Activated naive CD4-positive, alpha-beta T cell treated with anti-CD3 and anti-CD28 coated beads, Interleukin-2, amount 50 U/mL, for 72 hours (primary cell): ENCODE results near the gene SMYD2. TPM values are rescaled to one million over a fixed set of nuclear protein-coding genes. Genes with fewer than 3 reads are reported as not detected.
A peak's percentile ranks its signal among the peaks of the same experiment; 100 is the strongest.

Experiments
- ATAC-seq, 2 donors: fragments of 150-1000 bp; cut with Tn5 transposase; 2 replicates each; pipeline ENCODE4 v1.10.0; 2021; ENCODE audit warnings: mild to moderate bottlenecking in 2 of 2, moderate library complexity in 2 of 2
- DNase-seq, 2 donors: peaks; one replicate each; pipeline ENCODE4 v3.0.0; 2021 to 2022; ENCODE audit warnings: low spot score in 2 of 2
- H3K27ac Mint-ChIP-seq, 2 donors: one replicate each; pipeline ENCODE4 v1.8.0; 2022; ENCODE audit warnings: mild to moderate bottlenecking in 2 of 2, mixed read lengths in 2 of 2
- H3K36me3 Mint-ChIP-seq, 2 donors: one replicate each; pipeline ENCODE4 v1.8.0; 2022; ENCODE audit warnings: mixed read lengths in 2 of 2
- H3K9me3 Mint-ChIP-seq, 2 donors: one replicate each; pipeline ENCODE4 v1.8.0; 2022; ENCODE audit warnings: mixed read lengths in 2 of 2
- total RNA-seq, 2 donors: library from RNA; stranded (reverse); gene quantifications; one replicate each; pipeline ENCODE4 v1.2.3, GENCODE V29; 2022

Gene SMYD2
- total RNA-seq, 2 donors from 2014 or later = 15.4 to 45.7 TPM

- DNase-seq (peak in 1 of 2 donors; percentile 75), ATAC-seq (peak; percentile 30 to 42)
- Mint-ChIP-seq H3K36me3 (peaks cover 0 to 7% of the 10 kb centered on the region in 2 donors), H3K9me3 (no peaks in the 10 kb centered on the region), H3K27ac (peak overlapping the region in 1 of 2 donors; percentile 61)
Measured at GRCh38 chr1:214331827-214332423, 51.0 kb downstream of the SMYD2 start.

DNA sequence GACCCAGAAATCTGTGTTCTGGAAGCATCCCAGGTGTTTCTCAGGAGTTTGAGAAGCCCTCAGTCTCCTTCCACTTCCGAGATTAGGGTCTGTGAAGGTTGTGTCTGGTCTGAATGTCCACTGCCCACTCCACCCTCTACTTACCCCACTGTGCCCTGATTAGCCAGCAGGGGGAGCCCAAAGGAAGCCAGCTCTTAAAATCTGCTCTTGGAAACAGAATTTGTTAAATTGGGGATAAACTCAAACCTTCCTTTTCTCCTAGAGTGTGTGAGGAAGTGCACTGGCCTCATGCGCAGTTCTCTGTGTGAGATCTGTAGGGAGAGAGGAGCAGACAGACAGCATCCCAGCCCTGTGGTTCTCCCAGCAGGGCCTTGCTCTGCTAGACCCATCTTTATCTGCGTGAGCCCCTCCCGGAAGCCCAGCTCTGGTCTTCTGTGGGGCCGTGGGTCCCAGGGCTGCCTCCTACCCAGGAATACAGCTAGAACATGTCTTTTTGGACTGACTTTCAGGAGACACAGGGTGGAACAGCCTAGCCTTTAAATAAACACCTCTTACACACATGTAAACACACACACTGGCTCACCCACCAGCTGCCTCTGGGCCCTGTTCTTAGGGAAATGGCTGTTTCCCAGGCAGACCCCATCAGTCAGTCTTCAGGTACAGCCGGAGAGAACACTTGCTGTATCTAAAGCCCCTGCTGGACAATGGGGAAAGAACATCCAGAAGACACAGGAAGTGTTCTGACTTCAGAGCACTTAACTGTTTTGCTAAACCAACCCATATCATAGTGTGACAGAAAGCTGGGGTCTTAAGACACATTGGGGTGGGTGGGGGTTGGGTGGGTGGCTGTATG is 52.2 kb downstream of the SMYD2 start:
- Mint-ChIP-seq H3K27ac (peak overlapping the region; percentile 29 to 78), H3K9me3 (no peaks in the 10 kb centered on the region), H3K36me3 (peaks cover 0 to 19% of the 10 kb centered on the region in 2 donors)
- DNase-seq = peak in 1 of 2 donors; percentile 50
- ATAC-seq = peak in 1 of 2 donors; percentile 46

- Mint-ChIP-seq H3K9me3 (no peaks in the 10 kb centered on the region), H3K27ac (peak overlapping the region in 1 of 2 donors; percentile 51), H3K36me3 (peaks cover 0 to 23% of the 10 kb centered on the region in 2 donors)
- no peak for ATAC-seq
- DNase-seq = no peak
Measured at GRCh38 chr1:214335567-214335966, 54.6 kb downstream of the SMYD2 start.

- DNase-seq (no peak), ATAC-seq (no peak)
- Mint-ChIP-seq H3K27ac (no peak overlapping the region), H3K9me3 (no peaks in the 10 kb centered on the region), H3K36me3 (peaks cover 0 to 30% of the 10 kb centered on the region in 2 donors)
Measured at GRCh38 chr1:214337015-214337414, 56.1 kb downstream of the SMYD2 start.

GRCh38 chr1:214337511-214337910 is 56.6 kb downstream of the SMYD2 start:
- ATAC-seq (no peak), DNase-seq (no peak)
- Mint-ChIP-seq H3K36me3 (peaks cover 0 to 34% of the 10 kb centered on the region in 2 donors), H3K27ac (no peak overlapping the region), H3K9me3 (no peaks in the 10 kb centered on the region)

GRCh38 chr1:214338212-214338611 is 57.3 kb downstream of the SMYD2 start:
- ATAC-seq = no peak
- no peak for DNase-seq
- no peaks in the 10 kb centered on the region for H3K9me3 Mint-ChIP-seq
- peaks cover 0 to 34% of the 10 kb centered on the region in 2 donors for H3K36me3 Mint-ChIP-seq
- no peak overlapping the region for H3K27ac Mint-ChIP-seq

GRCh38 chr1:214341459-214341858 is 60.5 kb downstream of the SMYD2 start:
- H3K36me3 Mint-ChIP-seq = peaks cover 19 to 48% of the 10 kb centered on the region in 2 donors
- H3K27ac Mint-ChIP-seq = no peak overlapping the region
- H3K9me3 Mint-ChIP-seq = peaks cover 14 to 15% of the 10 kb centered on the region in 2 donors
- DNase-seq = no peak
- ATAC-seq = no peak

DNA sequence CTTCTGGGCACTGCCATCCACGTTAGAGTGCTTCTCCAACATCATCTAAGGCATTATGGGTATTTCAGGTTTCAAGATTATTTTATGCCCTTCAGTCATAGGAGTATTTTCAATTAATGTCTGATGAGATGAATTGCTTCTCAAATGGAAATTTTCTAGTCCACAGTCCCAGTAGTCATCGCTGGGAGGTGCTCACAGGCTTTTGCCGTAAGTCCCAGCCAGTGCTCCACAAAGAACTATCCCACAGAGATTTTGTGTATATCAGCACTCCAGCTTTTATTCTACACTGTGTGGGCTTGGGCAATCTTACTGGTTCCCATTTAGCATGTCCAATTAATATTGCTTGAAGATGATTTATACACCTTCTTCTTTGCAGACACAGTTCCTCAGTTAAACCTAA is 61.0 kb downstream of the SMYD2 start:
- no peak for DNase-seq
- H3K9me3 Mint-ChIP-seq = peaks cover 14 to 15% of the 10 kb centered on the region in 2 donors
- no peak for ATAC-seq
- no peak overlapping the region for H3K27ac Mint-ChIP-seq
- peaks cover 19 to 48% of the 10 kb centered on the region in 2 donors for H3K36me3 Mint-ChIP-seq

- ATAC-seq = no peak
- no peak overlapping the region for H3K27ac Mint-ChIP-seq
Measured at GRCh38 chr1:214342525-214342924, 61.6 kb downstream of the SMYD2 start.

GRCh38 chr1:214344897-214345296 is 63.9 kb downstream of the SMYD2 start:
- Mint-ChIP-seq H3K27ac (no peak overlapping the region), H3K36me3 (peaks cover 19 to 31% of the 10 kb centered on the region in 2 donors), H3K9me3 (peaks cover 14 to 15% of the 10 kb centered on the region in 2 donors)
- ATAC-seq (peak in 1 of 2 donors; percentile 46), DNase-seq (no peak)

More at GRCh38 chr1:214342525-214342924, 61.6 kb downstream of the SMYD2 start:
- Mint-ChIP-seq H3K36me3 (peaks cover 19 to 42% of the 10 kb centered on the region in 2 donors), H3K9me3 (peaks cover 14 to 15% of the 10 kb centered on the region in 2 donors)
- no peak for DNase-seq

- Mint-ChIP-seq H3K36me3 (peaks cover 13% of the 10 kb centered on the region in 2 donors), H3K9me3 (peaks cover 10% of the 10 kb centered on the region in 2 donors), H3K27ac (no peak overlapping the region)
- DNase-seq = no peak
- ATAC-seq = no peak
Measured at GRCh38 chr1:214349008-214349407, 68.0 kb downstream of the SMYD2 start.

DNA sequence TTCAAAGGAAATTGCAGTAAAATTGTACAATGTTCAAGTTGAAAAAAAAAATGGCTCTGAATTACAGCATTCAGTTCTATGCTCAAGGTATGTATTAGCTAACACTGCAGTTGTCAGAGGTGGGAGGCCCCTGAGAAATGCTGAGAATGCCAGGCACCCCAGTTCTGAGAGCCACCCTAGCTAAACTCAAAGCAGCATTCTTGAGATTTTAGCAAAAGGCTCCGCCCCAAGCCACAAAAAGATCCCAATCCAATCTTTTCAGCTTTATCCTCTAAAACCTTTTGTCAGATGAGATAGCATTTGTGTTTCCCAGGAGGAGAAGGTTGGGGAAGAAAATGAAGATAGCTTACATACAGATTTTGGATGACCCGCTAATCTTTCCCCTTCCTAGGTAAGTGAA is 68.8 kb downstream of the SMYD2 start:
- no peak overlapping the region for H3K27ac Mint-ChIP-seq
- DNase-seq (no peak), ATAC-seq (no peak)
- H3K9me3 Mint-ChIP-seq = peaks cover 4% of the 10 kb centered on the region in 2 donors
- H3K36me3 Mint-ChIP-seq = peaks cover 5 to 6% of the 10 kb centered on the region in 2 donors

DNA sequence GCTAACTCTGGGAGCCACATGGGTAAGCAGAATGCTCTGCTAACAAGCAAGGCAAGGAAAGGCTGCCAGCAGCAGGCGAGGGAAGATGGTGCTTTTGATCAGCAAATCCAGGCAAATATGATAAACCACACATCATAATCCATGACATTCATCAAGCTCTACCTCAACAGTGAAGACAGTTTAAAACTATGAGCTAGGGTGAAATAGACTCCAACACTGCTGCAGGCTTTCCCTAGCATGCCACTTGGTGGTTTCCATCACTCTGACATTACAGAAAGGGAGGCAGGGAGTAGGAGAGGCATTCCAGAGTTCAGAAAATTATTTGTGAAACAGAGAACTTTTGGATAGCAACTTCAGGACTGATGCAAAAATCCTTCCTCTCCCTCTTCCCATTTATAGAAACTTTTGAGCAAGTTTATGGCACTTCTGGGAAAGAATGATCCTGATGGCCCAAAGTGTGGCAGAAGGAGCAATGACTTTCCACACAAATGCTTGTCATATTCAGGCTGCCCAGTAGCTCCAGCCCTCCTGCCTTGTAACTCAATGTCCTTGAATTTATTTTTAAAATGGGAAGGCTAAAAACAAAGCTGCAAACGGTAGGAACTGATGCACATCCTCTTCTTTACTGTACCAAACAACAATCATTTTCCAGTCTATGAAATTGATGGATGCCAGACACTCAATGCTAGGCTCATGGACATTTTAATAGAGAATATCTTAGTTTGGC is 70.8 kb downstream of the SMYD2 start:
- H3K36me3 Mint-ChIP-seq = no peaks in the 10 kb centered on the region
- no peak for DNase-seq
- no peak overlapping the region for H3K27ac Mint-ChIP-seq
- no peaks in the 10 kb centered on the region for H3K9me3 Mint-ChIP-seq
- ATAC-seq = no peak

DNA sequence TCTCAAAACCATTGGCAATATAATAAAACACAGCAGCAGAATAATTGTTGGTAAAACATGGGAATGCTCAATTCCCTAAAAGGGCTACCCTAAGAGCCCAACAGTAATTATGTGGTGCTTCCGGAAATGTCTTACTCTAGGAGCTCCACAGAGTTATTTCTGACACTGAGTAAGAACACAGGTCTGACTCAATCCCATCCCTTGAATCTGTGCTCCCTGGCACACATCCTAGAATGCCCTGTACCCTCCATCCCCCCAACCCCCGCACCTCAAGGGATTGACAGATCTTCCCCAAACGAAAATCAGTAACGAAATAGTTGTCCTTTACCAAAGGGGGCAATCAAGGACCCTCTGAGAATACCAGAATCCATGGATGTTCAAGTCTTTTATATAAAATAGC is 71.9 kb downstream of the SMYD2 start:
- H3K27ac Mint-ChIP-seq = no peak overlapping the region
- H3K36me3 Mint-ChIP-seq = no peaks in the 10 kb centered on the region
- H3K9me3 Mint-ChIP-seq = no peaks in the 10 kb centered on the region
- DNase-seq = no peak
- ATAC-seq = no peak

- no peak overlapping the region for H3K27ac Mint-ChIP-seq
- H3K36me3 Mint-ChIP-seq = no peaks in the 10 kb centered on the region
- DNase-seq (no peak), ATAC-seq (no peak)
- no peaks in the 10 kb centered on the region for H3K9me3 Mint-ChIP-seq
Measured at GRCh38 chr1:214354440-214355148, 73.6 kb downstream of the SMYD2 start.

- Mint-ChIP-seq H3K9me3 (peaks cover 0 to 9% of the 10 kb centered on the region in 2 donors), H3K27ac (no peak overlapping the region), H3K36me3 (peaks cover 0 to 12% of the 10 kb centered on the region in 2 donors)
- ATAC-seq (no peak), DNase-seq (no peak)
Measured at GRCh38 chr1:214360116-214360515, 79.2 kb downstream of the SMYD2 start.
